HCT116 (cell line): ENCODE results near the gene NGRN.

Source experiments
- CEBPB ChIP-seq: IDR thresholded peaks from 2 replicates; pipeline ENCODE4 v1.6.1; 2012; ENCODE audit warnings: low read depth
- CTCF ChIP-seq, 3 experiments: fragments of 200-600 bp in 1 of 3; sonication (generic) in 1 of 3; IDR thresholded peaks in 2 of 3; conservative IDR thresholded peaks in 1 of 3; 2 replicates each; pipeline ENCODE4 v1.5.1; 2012 to 2017; ENCODE audit warnings: low read depth in 2 of 3, low read length in 2 of 3, antibody characterized with exemption in 1 of 3, borderline replicate concordance in 1 of 3, control low read depth in 1 of 3, mild to moderate bottlenecking in 1 of 3, mixed read lengths in 1 of 3, mixed run types in 1 of 3, moderate library complexity in 1 of 3; ENCODE audit not compliant: insufficient read depth in 1 of 3
- EZH2phosphoT487 ChIP-seq: fragments of 200-600 bp; IDR thresholded peaks from 2 replicates; pipeline ENCODE4 v1.6.1; 2018; ENCODE audit warnings: antibody characterized with exemption, borderline replicate concordance
- POLR2AphosphoS5 ChIP-seq: IDR thresholded peaks from 2 replicates; pipeline ENCODE4 v1.6.1; 2011; ENCODE audit warnings: mild to moderate bottlenecking, low read depth, low read length, moderate library complexity
- REST ChIP-seq: IDR thresholded peaks from 2 replicates; pipeline ENCODE4 v1.6.1; 2012; ENCODE audit warnings: low read depth
- ZNF274 ChIP-seq: fragments of 200-500 bp; sonication (Bioruptor generic); IDR thresholded peaks from 2 replicates; pipeline ENCODE4 v1.6.1; 2014; ENCODE audit warnings: mild to moderate bottlenecking, low read depth, low read length, inconsistent platforms

GRCh38 chr15:90249203-90249863 is 16.1 kb upstream of the NGRN start, which contains the start of gene TTLL13:
- TF ChIP-seq CTCF (IDR thresholded peaks at IDR 0.05 in 2 of 3, conservative IDR thresholded peaks at IDR 0.05 in 1 of 3; ENCODE audit: borderline replicate concordance in 1 of 3, insufficient read depth in 1 of 3, low read depth in 2 of 3, low read length in 2 of 3) (no peak), ZNF274 (no peak), REST (no peak), EZH2phosphoT487 (no peak), POLR2AphosphoS5 (peak; percentile 78), CEBPB (no peak)
